Measurements from ENCODE around the gene FYCO1. TPM values are rescaled to one million over a fixed set of nuclear protein-coding genes. Genes with fewer than 3 reads are reported as not detected.

FYCO1 gene
- total and polyA plus RNA-seq, 10 of the 15 experiments (the other 5 are each of a cell fraction or from before 2014, with no cell fraction given), result 1.5 to 8.4 (median 6.5) TPM

- no peak within 1 kb of the TSS for H2AFZ ChIP-seq (ENCODE audit: control insufficient read depth, low read depth, low read length)
- no TSS peak for BruUV-seq (replicated peaks)
- ATAC-seq (no peak), FAIRE-seq (no peak), DNase-seq (ENCODE audit: low read depth, low spot score) (no peak)
- ChIA-PET SMC1A (ENCODE audit: uncharacterized antibody, unreplicated experiment) (interaction anchor here (0.7 to 21.6 kb wide), 7 partner anchors 14 to 1133 kb away, joined by 3 to 523 read pairs (median 5); no protein-coding TSS in a partner anchor), POLR2A (interaction anchor here (0.7 kb wide), 1 partner anchor 51 kb away, joined by 3 read pairs; no protein-coding TSS in a partner anchor), CTCF (interaction anchor here (0.9 to 9.0 kb wide), 9 partner anchors 9 to 435 kb away, joined by 3 to 478 read pairs (median 3); partner anchors contain the start of gene LZTFL1), RAD21 (ENCODE audit: unreplicated experiment) (interaction anchor here (1.0 to 1.6 kb wide), 6 partner anchors 9 to 426 kb away, joined by 3 to 7 read pairs (median 6); no protein-coding TSS in a partner anchor)
- H3K9ac ChIP-seq (ENCODE audit: control insufficient read depth, insufficient read depth, low read length), result no peak within 1 kb of the TSS
- no peaks in the 10 kb centered on the region; the same call in 2 of the 3 replicates for H3K9me3 ChIP-seq (replicated peaks; ENCODE audit: control insufficient read depth, insufficient read depth, low read length)
- H3K27ac ChIP-seq (ENCODE audit: control insufficient read depth, insufficient read depth), result no peak within 1 kb of the TSS
- H3K79me2 ChIP-seq (ENCODE audit: control insufficient read depth, insufficient read depth, low read length), result no peaks in the 10 kb centered on the region
- peaks cover 7% of the 10 kb centered on the region for H3K4me1 ChIP-seq (ENCODE audit: control insufficient read depth, insufficient read depth, low read length)
- no peaks in the 10 kb centered on the region for H3K27me3 ChIP-seq (replicated peaks in 1 of 2; ENCODE audit: control insufficient read depth in 2 of 2, insufficient read depth in 2 of 2, low read length in 1 of 2)
- in situ Hi-C loops (cut with MboI) (loop anchor here (5.0 to 10.0 kb wide), 2 partner anchors 134 to 271 kb away; no protein-coding TSS in a partner anchor), intact Hi-C loops (cut with micrococcal nuclease; ENCODE audit: unreplicated experiment) (no loop called here)
- 96% methylated on average over 8 of the region's 8 CpGs for WGBS (ENCODE audit: insufficient coverage, insufficient replicate concordance, low lambda C conversion rate, missing lambda C conversion rate)
- H3K4me2 ChIP-seq (ENCODE audit: control insufficient read depth, insufficient read depth), result no peak within 1 kb of the TSS
- H4K20me1 ChIP-seq (ENCODE audit: control insufficient read depth, insufficient read depth), result no peaks in the 10 kb centered on the region
- no peak within 1 kb of the TSS for H3K4me3 ChIP-seq
- peaks cover 0 to 16% of the 10 kb centered on the region in 2 experiments for H3K36me3 ChIP-seq (ENCODE audit: control insufficient read depth in 2 of 2, insufficient read depth in 2 of 2, low read length in 1 of 2)
- TF ChIP-seq SUZ12 (IDR thresholded peaks at IDR 0.05; ENCODE audit: unreplicated experiment) (no peak), NR2C2 (IDR thresholded peaks at IDR 0.05; ENCODE audit: borderline replicate concordance, control insufficient read depth, insufficient read length, low read depth) (no peak), NFYA (IDR thresholded peaks at IDR 0.05; ENCODE audit: borderline replicate concordance, low read depth, low read length) (no peak), CHD1 (IDR thresholded peaks at IDR 0.05; ENCODE audit: low read depth, low read length) (no peak), PRDM15 (CRISPR knock-in tag; IDR thresholded peaks at IDR 0.05) (no peak), NR2F1 (conservative IDR thresholded peaks at IDR 0.05) (no peak), ZSCAN29 (IDR thresholded peaks at IDR 0.05) (no peak), HDGF (IDR thresholded peaks at IDR 0.05) (no peak), NRF1 (conservative IDR thresholded peaks at IDR 0.05; ENCODE audit: low read depth, low read length) (no peak)
- TF ChIP-seq, protein P1, sequence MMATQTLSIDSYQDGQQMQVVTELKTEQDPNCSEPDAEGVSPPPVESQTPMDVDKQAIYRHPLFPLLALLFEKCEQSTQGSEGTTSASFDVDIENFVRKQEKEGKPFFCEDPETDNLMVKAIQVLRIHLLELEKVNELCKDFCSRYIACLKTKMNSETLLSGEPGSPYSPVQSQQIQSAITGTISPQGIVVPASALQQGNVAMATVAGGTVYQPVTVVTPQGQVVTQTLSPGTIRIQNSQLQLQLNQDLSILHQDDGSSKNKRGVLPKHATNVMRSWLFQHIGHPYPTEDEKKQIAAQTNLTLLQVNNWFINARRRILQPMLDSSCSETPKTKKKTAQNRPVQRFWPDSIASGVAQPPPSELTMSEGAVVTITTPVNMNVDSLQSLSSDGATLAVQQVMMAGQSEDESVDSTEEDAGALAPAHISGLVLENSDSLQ (IDR thresholded peaks at IDR 0.05), result no peak
- TF ChIP-seq, protein P2, sequence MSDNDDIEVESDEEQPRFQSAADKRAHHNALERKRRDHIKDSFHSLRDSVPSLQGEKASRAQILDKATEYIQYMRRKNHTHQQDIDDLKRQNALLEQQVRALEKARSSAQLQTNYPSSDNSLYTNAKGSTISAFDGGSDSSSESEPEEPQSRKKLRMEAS (IDR thresholded peaks at IDR 0.05; ENCODE audit: low read depth, low read length), result no peak
- TF ChIP-seq, protein P3, sequence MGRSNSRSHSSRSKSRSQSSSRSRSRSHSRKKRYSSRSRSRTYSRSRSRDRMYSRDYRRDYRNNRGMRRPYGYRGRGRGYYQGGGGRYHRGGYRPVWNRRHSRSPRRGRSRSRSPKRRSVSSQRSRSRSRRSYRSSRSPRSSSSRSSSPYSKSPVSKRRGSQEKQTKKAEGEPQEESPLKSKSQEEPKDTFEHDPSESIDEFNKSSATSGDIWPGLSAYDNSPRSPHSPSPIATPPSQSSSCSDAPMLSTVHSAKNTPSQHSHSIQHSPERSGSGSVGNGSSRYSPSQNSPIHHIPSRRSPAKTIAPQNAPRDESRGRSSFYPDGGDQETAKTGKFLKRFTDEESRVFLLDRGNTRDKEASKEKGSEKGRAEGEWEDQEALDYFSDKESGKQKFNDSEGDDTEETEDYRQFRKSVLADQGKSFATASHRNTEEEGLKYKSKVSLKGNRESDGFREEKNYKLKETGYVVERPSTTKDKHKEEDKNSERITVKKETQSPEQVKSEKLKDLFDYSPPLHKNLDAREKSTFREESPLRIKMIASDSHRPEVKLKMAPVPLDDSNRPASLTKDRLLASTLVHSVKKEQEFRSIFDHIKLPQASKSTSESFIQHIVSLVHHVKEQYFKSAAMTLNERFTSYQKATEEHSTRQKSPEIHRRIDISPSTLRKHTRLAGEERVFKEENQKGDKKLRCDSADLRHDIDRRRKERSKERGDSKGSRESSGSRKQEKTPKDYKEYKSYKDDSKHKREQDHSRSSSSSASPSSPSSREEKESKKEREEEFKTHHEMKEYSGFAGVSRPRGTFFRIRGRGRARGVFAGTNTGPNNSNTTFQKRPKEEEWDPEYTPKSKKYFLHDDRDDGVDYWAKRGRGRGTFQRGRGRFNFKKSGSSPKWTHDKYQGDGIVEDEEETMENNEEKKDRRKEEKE (IDR thresholded peaks at IDR 0.05), result no peak
Measured at GRCh38 chr3:45943207-45943846, 52.3 kb downstream of the FYCO1 start, which contains the start of gene CXCR6. CXCR6 (plus strand) TSS chr3:45943464; CDS start chr3:45946482, 3,018 bp downstream.

Measured in GM12878 (cell line).